Right lobe of liver (tissue), 4 donors: ENCODE measurements around the gene CDH12.

ENCODE experiments used
- CTCF ChIP-seq, 4 donors: fragments of 200-600 bp in 3 of 4; fragments of 450-650 bp in 1 of 4; IDR thresholded peaks; one replicate each; pipeline versions ENCODE4 v1.5.1 to v1.8.0; 2016 to 2022; ENCODE audit warnings: antibody characterized with exemption in 4 of 4, mild to moderate bottlenecking in 2 of 4
- POLR2A ChIP-seq: fragments of 450-650 bp; IDR thresholded peaks from one replicate; pipeline ENCODE4 v1.6.1; 2017; ENCODE audit warnings: antibody characterized with exemption, mild to moderate bottlenecking
- donor health status: DM: no; HTN: no; CAD: no.
- donor health status: DM: no; HTN: no; CAD: no.
- donor health status: DM: no; HTN: yes; CAD: no.

GRCh38 chr5:22521521-22521920 lies 331.6 kb downstream of the CDH12 start:
- no peak for TF ChIP-seq CTCF (IDR thresholded peaks at IDR 0.05)
- no peak for TF ChIP-seq POLR2A
